Fibroblast of skin of left quadriceps (primary cell): Measurements from ENCODE around the gene FOXO1.

ENCODE experiments used
- DNase-seq, 2 experiments: peaks; one replicate each; pipeline ENCODE4 v3.0.0-alpha.2; 2013; ENCODE audit warnings: low read depth in 2 of 2

The FOXO1 gene

GRCh38 chr13:40549500-40550094 is 116.8 kb downstream of the FOXO1 start:
- DNase-seq, result no peak

- DNase-seq, result no peak
These were observed 118.7 kb downstream of the FOXO1 start for GRCh38 chr13:40547591-40548315.

- DNase-seq, result no peak
These were observed 120.4 kb downstream of the FOXO1 start for GRCh38 chr13:40546047-40546446.

- peak; percentile 50 to 55 for DNase-seq
These were observed 126.0 kb downstream of the FOXO1 start for GRCh38 chr13:40540328-40541044.

GRCh38 chr13:40539576-40540327 is 126.7 kb downstream of the FOXO1 start:
- DNase-seq, result no peak

GRCh38 chr13:40537146-40537895 is 129.1 kb downstream of the FOXO1 start:
- DNase-seq, result no peak

GRCh38 chr13:40536443-40537113 is 129.9 kb downstream of the FOXO1 start:
- DNase-seq, result no peak

GRCh38 chr13:40535345-40535836 is 131.1 kb downstream of the FOXO1 start:
- no peak for DNase-seq

- DNase-seq, result no peak
These were observed 132.0 kb downstream of the FOXO1 start for GRCh38 chr13:40534456-40534855.

- no peak for DNase-seq
These were observed 133.4 kb downstream of the FOXO1 start for GRCh38 chr13:40533072-40533471.

- DNase-seq, result no peak
These were observed 135.5 kb downstream of the FOXO1 start for GRCh38 chr13:40530961-40531360.

- DNase-seq, result no peak
These were observed 137.6 kb downstream of the FOXO1 start for GRCh38 chr13:40528881-40529280.

GRCh38 chr13:40527914-40528313 is 138.5 kb downstream of the FOXO1 start:
- DNase-seq, result no peak

GRCh38 chr13:40522282-40522681 is 144.2 kb downstream of the FOXO1 start:
- no peak for DNase-seq

- no peak for DNase-seq
These were observed 145.5 kb downstream of the FOXO1 start for GRCh38 chr13:40520916-40521315.

- DNase-seq, result no peak
These were observed 146.8 kb downstream of the FOXO1 start for GRCh38 chr13:40519637-40520036.

GRCh38 chr13:40518481-40518882 is 148.0 kb downstream of the FOXO1 start:
- DNase-seq, result no peak

GRCh38 chr13:40517486-40518480 is 148.7 kb downstream of the FOXO1 start:
- no peak for DNase-seq

GRCh38 chr13:40515702-40516101 is 150.7 kb downstream of the FOXO1 start:
- no peak for DNase-seq
